PC-9 (cell line): ENCODE data around the gene BRD4.

Source experiments
- CTCF ChIP-seq: fragments of 200-600 bp; sonication (generic); conservative IDR thresholded peaks from 2 replicates; pipeline ENCODE4 v1.6.1; 2017; ENCODE audit warnings: mixed run types, antibody characterized with exemption, mild to moderate bottlenecking, moderate library complexity
- EZH2 ChIP-seq: fragments of 200-600 bp; sonication (generic); IDR thresholded peaks from 2 replicates; pipeline ENCODE4 v1.8.0; 2017; ENCODE audit warnings: antibody characterized with exemption, low read depth

GRCh38 chr19:15231271-15231670 is 101.1 kb downstream of the BRD4 start:
- TF ChIP-seq CTCF (no peak), EZH2 (no peak)
